HCT116 (cell line): ENCODE measurements around the gene ZNF747. TPM values are rescaled to one million over a fixed set of nuclear protein-coding genes. Genes with fewer than 3 reads are reported as not detected.

Experiments used
- ATAC-seq: fragments of 200-7000 bp; cut with Tn5 transposase; 2 replicates; pipeline ENCODE4 v1.9.1; 2020; ENCODE audit warnings: mild to moderate bottlenecking, moderate library complexity
- BruUV-seq: library from RNA; stranded (reverse); fragments of 400-500 nt; replicated peaks from 2 replicates; lab custom pipeline; 2021; lab: Mats Ljungman, UMichigan
- CTCF ChIA-PET: fragments of 300-600 bp; sonication (Branson Sonifier 250); formaldehyde crosslinking; loops from one replicate; lab custom pipeline; 2021; ENCODE audit warnings: antibody characterized with exemption; lab: Charles Lee
- POLR2A ChIA-PET: fragments of 300-600, 350-600 bp; sonication (Branson Sonifier 250); formaldehyde crosslinking; loops from one replicate; lab custom pipeline; 2021; ENCODE audit warnings: antibody characterized with exemption; lab: Charles Lee
- RAD21 ChIA-PET, 2 experiments: fragments of 300-600 bp; sonication (Branson Sonifier 250); formaldehyde crosslinking; loops; one replicate each; lab custom pipeline; 2023; ENCODE audit warnings: low total read pairs in 2 of 2; ENCODE audit not compliant: uncharacterized antibody in 2 of 2, unreplicated experiment in 2 of 2, low non-redundant PET in 1 of 2; lab: Charles Lee
- DNase-seq: peaks from one replicate; pipeline ENCODE4 v3.0.0-alpha.2; 2010; ENCODE audit warnings: low read depth, low spot score
- H2AFZ ChIP-seq: fragments of 200-600 bp; shearing (Covaris generic), sonication (generic); 2 replicates; pipeline ENCODE4 v1.6.1; 2017; ENCODE audit warnings: low read depth, mixed run types, mixed read lengths, antibody characterized with exemption, low read length; ENCODE audit not compliant: poor library complexity, severe bottlenecking
- H3K27ac ChIP-seq: 2 replicates; pipeline ENCODE4 v1.5.1; 2012; ENCODE audit warnings: low read depth, low read length
- H3K27me3 ChIP-seq: fragments of 200-600 bp; sonication (generic); 2 replicates; pipeline ENCODE4 v1.6.1; 2016; ENCODE audit warnings: mixed run types, low read length, mixed read lengths; ENCODE audit not compliant: insufficient read depth
- H3K36me3 ChIP-seq, 2 experiments: fragments of 200-500 bp in 1 of 2; fragments of 200-600 bp in 1 of 2; sonication (Bioruptor generic) in 1 of 2; sonication (generic) in 1 of 2; 2 replicates each; pipeline versions ENCODE4 v1.5.1 to v1.6.1; 2014 to 2016; ENCODE audit warnings: low read length in 2 of 2, inconsistent platforms in 1 of 2, mixed read lengths in 1 of 2, mixed run types in 1 of 2; ENCODE audit not compliant: insufficient read depth in 2 of 2, control insufficient read depth in 1 of 2
- H3K4me1 ChIP-seq, 2 experiments: fragments of 200-600 bp in 1 of 2; sonication (generic) in 1 of 2; 2 replicates each; pipeline versions ENCODE4 v1.5.1 to v1.6.1; 2012 to 2017; ENCODE audit warnings: low read length in 2 of 2, inconsistent platforms in 1 of 2, mild to moderate bottlenecking in 1 of 2, mixed read lengths in 1 of 2, mixed run types in 1 of 2, moderate library complexity in 1 of 2; ENCODE audit not compliant: insufficient read depth in 2 of 2, control insufficient read depth in 1 of 2
- H3K4me2 ChIP-seq: fragments of 200-600 bp; sonication (generic); 2 replicates; pipeline ENCODE4 v1.6.1; 2017; ENCODE audit warnings: mixed run types, low read length, mixed read lengths
- H3K4me3 ChIP-seq, 2 experiments: fragments of 200-600 bp in 1 of 2; sonication (generic) in 1 of 2; replicated peaks in 1 of 2; 2 replicates each; pipeline ENCODE4 v1.5.1; 2011 to 2016; ENCODE audit warnings: low read length in 2 of 2, control low read depth in 1 of 2, low read depth in 1 of 2, mild to moderate bottlenecking in 1 of 2, mixed read lengths in 1 of 2, mixed run types in 1 of 2
- H3K79me2 ChIP-seq: fragments of 200-600 bp; sonication (generic); 2 replicates; pipeline ENCODE4 v1.6.1; 2017; ENCODE audit warnings: mild to moderate bottlenecking, mixed run types, low read length, moderate library complexity, mixed read lengths; ENCODE audit not compliant: insufficient read depth
- H3K9ac ChIP-seq: fragments of 200-600 bp; sonication (generic); 2 replicates; pipeline ENCODE4 v1.6.1; 2016; ENCODE audit warnings: low read length, mixed read lengths
- H3K9me2 ChIP-seq: fragments of 200-600 bp; sonication (generic), shearing (Covaris generic); 2 replicates; pipeline ENCODE4 v1.6.1; 2017; ENCODE audit warnings: mixed run types, mild to moderate bottlenecking, moderate library complexity; ENCODE audit not compliant: insufficient read depth
- H3K9me3 ChIP-seq, 2 experiments: fragments of 200-500 bp in 1 of 2; fragments of 200-600 bp in 1 of 2; sonication (Bioruptor generic) in 1 of 2; sonication (generic) in 1 of 2; 2 replicates each; pipeline ENCODE4 v1.6.1; 2014 to 2017; ENCODE audit warnings: low read length in 2 of 2, mixed read lengths in 2 of 2, inconsistent platforms in 1 of 2, low read depth in 1 of 2, mild to moderate bottlenecking in 1 of 2, mixed run types in 1 of 2, moderate library complexity in 1 of 2; ENCODE audit not compliant: control insufficient read depth in 1 of 2, insufficient read depth in 1 of 2
- H4K20me1 ChIP-seq: fragments of 200-600 bp; sonication (generic), shearing (Covaris generic); 2 replicates; pipeline ENCODE4 v1.6.1; 2017; ENCODE audit warnings: mixed run types, mild to moderate bottlenecking, moderate library complexity; ENCODE audit not compliant: insufficient read depth
- CBX3 ChIP-seq: IDR thresholded peaks from 2 replicates; pipeline ENCODE4 v1.6.1; 2012; ENCODE audit warnings: low read depth
- EGR1 ChIP-seq: IDR thresholded peaks from 2 replicates; pipeline ENCODE4 v1.6.1; 2012; ENCODE audit warnings: low read depth
- ELF1 ChIP-seq: IDR thresholded peaks from 2 replicates; pipeline ENCODE4 v1.6.1; 2012; ENCODE audit warnings: low read depth, borderline replicate concordance
- EZH2 ChIP-seq: fragments of 200-600 bp; sonication (generic); IDR thresholded peaks from 2 replicates; pipeline ENCODE4 v1.6.1; 2017; ENCODE audit warnings: antibody characterized with exemption, mixed run types
- JUND ChIP-seq: IDR thresholded peaks from 2 replicates; pipeline ENCODE4 v1.6.1; 2012
- POLR2A ChIP-seq: IDR thresholded peaks from 2 replicates; pipeline ENCODE4 v1.7.0; 2011; ENCODE audit warnings: borderline replicate concordance; ENCODE audit not compliant: insufficient read depth, insufficient read length; ENCODE audit errors: extremely low read depth
- REST ChIP-seq: IDR thresholded peaks from 2 replicates; pipeline ENCODE4 v1.6.1; 2012; ENCODE audit warnings: low read depth
- SP1 ChIP-seq: IDR thresholded peaks from 2 replicates; pipeline ENCODE4 v1.6.1; 2012; ENCODE audit warnings: low read depth
- SRF ChIP-seq: IDR thresholded peaks from 2 replicates; pipeline ENCODE4 v1.6.1; 2012; ENCODE audit warnings: low read depth
- YY1 ChIP-seq: IDR thresholded peaks from 2 replicates; pipeline ENCODE4 v1.6.1; 2011; ENCODE audit warnings: low read length, low read depth, moderate library complexity, mild to moderate bottlenecking; ENCODE audit not compliant: insufficient replicate concordance; ENCODE audit errors: extremely low read depth
- intact Hi-C: fragments of 100-400 bp; cut with micrococcal nuclease; formaldehyde crosslinking; loops from 2 replicates; pipeline ENCODE4 v1.10.0; 2022
- total RNA-seq: library from RNA; stranded (reverse); gene quantifications from one replicate; pipeline ENCODE4 v1.2.1, GENCODE V29; 2021; ENCODE audit not compliant: unreplicated experiment

The ZNF747 gene
- total RNA-seq, 1 experiment from 2014 or later, result 2.1 TPM

- TF ChIP-seq REST, result no peak
- TF ChIP-seq, all 23 proteins: peak for 0
Measured at GRCh38 chr16:30532285-30533145, 2.1 kb downstream of the ZNF747 start (continued).

- CTCF ChIA-PET, result no interaction called here
- Histone ChIP-seq H3K9me3 (no peaks in the 10 kb centered on the region), H3K36me3 (no peaks in the 10 kb centered on the region), H3K27ac (no peak overlapping the region), H3K4me3 (no peak overlapping the region), H4K20me1 (no peaks in the 10 kb centered on the region), H3K4me1 (peaks cover 9 to 43% of the 10 kb centered on the region in 2 experiments), H3K27me3 (no peaks in the 10 kb centered on the region), H3K9ac (no peak overlapping the region), H2AFZ (no peak overlapping the region), H3K9me2 (no peaks in the 10 kb centered on the region), H3K79me2 (peaks cover 8% of the 10 kb centered on the region), H3K4me2 (no peak overlapping the region)
- TF ChIP-seq EGR1, result no peak
- TF ChIP-seq SRF, result no peak
- no peak for TF ChIP-seq REST
- no peak for TF ChIP-seq YY1
- TF ChIP-seq ELF1, result no peak
- no peak for TF ChIP-seq SP1
- TF ChIP-seq EZH2, result no peak
- TF ChIP-seq POLR2A, result no peak
- TF ChIP-seq CBX3, result no peak
- TF ChIP-seq JUND, result no peak
- RAD21 ChIA-PET, result no interaction called here
- POLR2A ChIA-PET, result no interaction called here
- BruUV-seq, result no TSS peak
- DNase-seq, result no peak
- ATAC-seq, result no peak
- intact Hi-C loops, result no loop called here
Measured at GRCh38 chr16:30530163-30531037, 4.3 kb downstream of the ZNF747 start.
